ENCODE data around the gene MCRIP1.

Gene MCRIP1

DNA sequence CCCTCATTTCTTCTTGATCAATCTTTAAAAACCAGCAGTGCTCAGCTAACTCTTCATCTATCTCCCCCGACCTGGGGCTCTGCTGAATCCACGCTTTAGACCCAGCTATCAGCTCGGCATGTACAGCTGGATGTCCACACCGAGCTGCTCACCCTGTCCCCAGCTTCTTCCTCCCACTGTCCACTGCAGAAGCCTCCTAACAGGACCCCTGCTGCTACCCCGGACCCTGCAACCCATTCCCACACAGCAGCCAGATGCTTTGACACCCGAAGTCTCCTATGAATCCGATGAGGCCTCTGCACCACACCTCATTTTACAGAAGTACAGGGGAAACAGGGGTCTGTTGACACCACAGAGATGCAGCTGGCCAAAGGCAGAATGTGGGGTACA is 15.3 kb downstream of the MCRIP1 start:
- no peak for DNase-seq

DNA sequence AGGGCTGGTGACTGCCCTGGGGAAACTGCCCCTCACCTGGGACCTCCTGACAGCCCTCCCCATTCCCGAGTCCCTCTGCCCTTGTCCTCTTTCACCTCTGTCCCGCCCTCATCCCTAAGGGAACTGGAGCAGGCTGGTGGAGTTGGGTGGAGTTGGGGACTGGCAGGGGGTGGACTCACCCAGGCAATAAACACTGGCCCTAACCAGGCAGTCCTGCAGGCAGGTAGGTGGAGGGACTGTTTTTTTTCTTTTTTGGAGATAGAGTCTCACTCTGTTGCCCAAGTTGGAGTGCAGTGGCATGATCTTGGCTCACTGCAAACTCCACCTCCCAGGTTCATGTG is 17.5 kb downstream of the MCRIP1 start:
- no peak for DNase-seq

DNA sequence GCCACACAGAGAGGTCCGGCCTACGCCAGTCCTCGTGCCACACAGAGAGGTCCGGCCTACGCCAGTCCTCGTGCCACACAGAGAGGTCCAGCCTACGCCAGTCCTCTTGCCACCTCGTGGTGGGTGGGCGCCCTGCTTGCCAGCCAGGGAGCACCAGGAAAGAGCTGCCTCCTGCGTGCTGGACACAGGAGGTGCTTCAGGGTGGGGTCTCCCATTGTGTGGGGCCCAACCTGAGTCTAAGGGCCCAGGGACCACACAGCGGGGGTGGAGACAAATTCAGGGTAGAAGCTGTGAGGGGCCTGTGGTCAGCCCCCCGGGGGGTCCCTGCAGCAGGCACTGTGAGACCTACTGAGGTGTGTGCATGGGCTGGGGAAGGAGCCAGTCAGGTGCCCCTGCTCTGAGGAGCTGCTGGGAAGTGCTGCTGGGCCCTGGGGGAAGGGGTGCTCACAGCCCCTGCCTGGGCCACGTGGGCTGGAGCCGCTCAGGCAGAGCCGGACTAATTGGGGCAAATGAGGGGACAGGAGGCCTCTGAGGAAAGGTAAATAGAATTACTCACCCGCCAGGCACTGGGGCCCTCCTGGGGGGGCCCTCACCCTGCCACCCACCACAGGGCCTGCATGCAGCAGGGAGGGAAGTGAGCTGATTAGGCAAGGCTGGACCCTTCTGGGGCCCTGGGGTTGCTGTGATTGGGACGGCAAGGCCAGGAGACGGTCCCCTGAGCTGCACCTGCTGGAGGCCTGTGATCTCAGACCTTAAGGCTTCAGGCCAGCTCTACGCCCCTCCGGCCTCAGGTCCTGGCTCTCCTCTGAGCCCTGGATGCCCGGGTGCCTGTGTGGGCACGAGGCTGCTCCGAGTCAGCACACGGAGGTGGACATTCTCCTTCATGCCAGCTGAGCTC is 18.1 kb downstream of the MCRIP1 start:
- DNase-seq = no peak

DNA sequence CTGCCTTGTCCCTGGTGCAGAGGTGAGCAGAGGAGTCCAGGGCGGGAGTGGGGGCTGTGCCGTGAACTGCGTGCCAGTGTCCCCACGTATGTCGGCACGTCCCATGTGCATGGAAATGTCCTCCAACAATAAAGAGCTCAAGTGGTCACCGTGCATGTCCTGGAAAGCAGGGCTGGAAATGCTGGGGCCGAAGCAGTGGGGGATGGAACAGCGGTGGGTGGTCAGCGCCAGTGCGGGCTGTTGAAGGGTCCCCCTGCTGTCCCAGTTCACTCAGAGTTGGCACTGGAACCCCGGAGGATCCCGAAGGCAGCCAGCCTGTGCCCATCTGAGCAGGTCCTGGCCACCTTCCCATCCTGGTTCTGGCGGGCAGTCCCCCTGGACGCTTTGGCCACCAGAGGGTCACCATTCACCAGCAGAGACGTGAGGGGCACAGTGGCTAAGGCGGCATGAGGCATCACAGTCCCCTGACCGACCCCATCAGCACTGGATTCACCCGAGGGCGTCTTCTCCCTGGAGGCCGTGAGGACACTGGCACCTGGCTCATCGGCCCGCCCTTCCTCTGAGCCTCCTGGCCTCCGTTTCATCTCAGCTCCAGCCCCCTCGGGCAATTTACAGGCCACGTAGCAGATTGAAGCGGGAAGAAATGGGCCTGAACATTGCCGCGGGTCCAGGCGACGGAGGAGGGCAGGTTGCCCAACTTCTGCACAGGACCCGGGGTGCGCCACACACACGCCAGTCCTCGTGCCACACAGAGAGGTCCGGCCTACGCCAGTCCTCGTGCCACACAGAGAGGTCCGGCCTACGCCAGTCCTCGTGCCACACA is 19.0 kb downstream of the MCRIP1 start:
- no peak for DNase-seq

DNA sequence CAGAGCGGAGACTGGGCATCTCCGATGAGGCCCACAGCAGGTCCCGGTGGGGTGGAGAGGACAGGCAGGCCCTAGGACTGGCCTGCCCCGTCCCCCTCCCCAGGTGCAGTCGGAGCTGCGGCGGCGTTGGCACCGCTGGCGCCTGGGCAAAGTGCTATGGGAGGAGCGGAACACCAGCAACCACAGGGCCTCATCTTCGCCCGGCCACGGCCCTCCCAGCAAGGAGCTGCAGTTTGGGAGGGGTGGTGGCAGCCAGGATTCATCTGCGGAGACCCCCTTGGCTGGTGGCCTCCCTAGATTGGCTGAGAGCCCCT is 19.8 kb downstream of the MCRIP1 start:
- DNase-seq = no peak

DNA sequence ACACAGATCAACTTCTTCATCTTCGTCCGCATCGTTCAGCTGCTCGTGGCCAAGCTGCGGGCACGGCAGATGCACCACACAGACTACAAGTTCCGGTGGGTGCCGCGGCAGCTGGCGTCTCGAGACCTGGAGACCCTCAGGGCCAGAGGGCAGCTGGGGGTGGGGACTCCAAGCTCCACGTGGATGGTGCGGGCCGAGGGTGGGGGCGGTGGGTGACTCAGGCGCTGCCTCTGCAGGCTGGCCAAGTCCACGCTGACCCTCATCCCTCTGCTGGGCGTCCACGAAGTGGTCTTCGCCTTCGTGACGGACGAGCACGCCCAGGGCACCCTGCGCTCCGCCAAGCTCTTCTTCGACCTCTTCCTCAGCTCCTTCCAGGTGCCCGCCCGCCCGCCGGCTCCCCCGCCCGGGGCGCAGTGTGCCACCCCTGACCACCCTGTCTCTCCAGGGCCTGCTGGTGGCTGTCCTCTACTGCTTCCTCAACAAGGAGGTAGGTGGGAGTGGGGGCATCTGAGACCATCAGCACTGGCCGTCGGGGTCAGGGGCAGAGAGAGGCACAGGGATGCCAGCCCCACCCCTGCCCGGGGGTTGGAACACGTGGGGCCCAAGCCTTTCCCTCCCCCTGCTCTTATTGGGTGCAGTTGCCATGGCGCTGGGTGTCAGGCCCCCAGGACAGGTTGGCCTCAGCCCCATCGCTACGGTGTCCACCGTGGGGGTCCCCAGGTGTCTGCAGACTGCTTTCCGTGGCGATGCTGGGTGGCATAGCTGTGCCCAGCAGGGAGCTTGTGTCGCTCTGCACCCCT is 20.3 kb downstream of the MCRIP1 start:
- DNase-seq = no peak

DNA sequence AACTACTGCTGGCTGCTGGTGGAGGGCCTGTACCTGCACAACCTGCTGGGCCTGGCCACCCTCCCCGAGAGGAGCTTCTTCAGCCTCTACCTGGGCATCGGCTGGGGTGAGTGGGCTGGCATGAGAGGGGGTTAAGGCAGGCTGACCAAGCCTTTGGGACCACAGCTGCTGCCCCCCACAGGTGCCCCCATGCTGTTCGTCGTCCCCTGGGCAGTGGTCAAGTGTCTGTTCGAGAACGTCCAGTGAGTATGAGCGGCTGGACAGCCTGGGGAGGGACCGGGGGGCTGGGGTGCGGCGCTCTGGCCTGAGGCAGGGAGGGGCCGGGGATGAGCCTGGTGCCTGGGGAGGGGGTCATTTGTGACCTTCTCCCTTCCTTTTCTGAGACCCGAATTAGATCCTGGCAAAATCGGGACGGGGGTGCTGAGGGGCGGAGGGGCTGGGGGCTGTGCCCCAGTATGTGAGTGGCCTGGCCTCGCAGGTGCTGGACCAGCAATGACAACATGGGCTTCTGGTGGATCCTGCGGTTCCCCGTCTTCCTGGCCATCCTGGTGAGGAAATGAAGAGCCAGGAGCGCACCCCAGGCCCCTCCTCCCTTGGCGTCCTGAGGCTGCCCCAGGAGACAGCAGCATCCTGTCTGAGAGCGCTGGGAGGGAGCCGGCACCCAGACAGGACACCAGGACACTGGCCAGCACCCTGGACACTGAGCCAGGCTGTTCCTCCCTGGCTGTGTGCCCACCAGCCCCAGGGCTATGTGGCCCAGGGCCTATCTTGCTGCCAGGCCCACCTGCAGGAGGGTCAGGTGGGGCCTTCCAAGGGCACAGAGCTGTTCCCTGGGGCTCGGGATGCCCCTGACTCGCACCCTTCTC is 21.2 kb downstream of the MCRIP1 start:
- no peak for DNase-seq

DNA sequence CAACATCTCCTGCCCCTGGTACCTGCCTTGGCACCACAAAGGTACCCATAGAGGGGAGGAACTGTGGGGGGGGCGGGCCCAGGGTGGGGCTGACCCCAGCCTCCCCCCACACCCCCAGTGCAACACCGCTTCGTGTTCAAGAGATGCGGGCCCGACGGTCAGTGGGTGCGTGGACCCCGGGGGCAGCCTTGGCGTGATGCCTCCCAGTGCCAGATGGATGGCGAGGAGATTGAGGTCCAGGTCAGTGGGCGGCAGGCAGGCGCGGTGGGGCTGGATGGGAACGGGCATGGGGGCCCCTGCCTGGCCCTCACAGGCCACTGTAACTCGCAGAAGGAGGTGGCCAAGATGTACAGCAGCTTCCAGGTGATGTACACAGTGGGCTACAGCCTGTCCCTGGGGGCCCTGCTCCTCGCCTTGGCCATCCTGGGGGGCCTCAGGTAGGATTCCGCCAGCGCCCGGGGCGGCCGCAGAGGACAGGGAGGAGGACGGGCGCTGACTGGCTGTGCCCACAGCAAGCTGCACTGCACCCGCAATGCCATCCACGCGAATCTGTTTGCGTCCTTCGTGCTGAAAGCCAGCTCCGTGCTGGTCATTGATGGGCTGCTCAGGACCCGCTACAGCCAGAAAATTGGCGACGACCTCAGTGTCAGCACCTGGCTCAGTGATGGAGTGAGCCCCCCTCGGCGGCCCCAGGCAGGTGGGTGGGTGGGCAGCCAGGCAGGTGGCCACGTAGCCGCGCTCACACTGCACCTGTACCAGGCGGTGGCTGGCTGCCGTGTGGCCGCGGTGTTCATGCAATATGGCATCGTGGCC is 22.0 kb downstream of the MCRIP1 start:
- DNase-seq = no peak

DNA sequence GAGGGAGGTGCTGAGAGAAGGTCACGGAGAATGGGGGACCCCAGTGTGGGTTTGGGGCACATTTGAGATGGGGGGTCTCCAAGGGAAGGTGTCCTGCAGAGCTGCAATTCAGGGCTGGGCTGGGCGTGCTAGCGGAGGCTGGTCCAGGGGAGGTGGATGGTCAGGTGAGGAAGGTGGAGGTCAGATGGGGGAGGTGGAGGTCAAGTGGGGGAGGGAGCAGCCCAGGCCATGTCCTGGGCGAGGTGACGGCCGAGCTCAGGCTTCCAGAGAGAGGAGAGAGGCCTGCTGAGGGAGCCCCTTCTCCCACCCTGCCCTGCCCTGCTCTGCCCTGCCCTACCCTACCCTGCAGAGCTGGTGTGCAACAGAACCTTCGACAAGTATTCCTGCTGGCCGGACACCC is 22.6 kb downstream of the MCRIP1 start:
- no peak for DNase-seq

DNA sequence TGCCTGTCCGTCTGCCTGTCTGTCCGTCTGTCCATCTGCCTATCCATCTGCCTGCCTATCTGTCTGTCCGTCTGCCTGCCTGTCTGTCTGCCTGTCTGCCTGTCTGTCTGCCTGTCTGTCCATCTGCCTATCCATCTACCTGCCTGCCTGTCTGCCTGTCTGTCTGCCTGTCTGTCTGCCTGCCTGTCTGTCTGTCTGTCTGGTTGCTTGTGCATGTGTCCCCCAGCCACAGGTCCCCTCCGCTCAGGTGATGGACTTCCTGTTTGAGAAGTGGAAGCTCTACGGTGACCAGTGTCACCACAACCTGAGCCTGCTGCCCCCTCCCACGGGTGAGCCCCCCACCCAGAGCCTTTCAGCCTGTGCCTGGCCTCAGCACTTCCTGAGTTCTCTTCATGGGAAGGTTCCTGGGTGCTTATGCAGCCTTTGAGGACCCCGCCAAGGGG is 23.5 kb downstream of the MCRIP1 start:
- DNase-seq = no peak

DNA sequence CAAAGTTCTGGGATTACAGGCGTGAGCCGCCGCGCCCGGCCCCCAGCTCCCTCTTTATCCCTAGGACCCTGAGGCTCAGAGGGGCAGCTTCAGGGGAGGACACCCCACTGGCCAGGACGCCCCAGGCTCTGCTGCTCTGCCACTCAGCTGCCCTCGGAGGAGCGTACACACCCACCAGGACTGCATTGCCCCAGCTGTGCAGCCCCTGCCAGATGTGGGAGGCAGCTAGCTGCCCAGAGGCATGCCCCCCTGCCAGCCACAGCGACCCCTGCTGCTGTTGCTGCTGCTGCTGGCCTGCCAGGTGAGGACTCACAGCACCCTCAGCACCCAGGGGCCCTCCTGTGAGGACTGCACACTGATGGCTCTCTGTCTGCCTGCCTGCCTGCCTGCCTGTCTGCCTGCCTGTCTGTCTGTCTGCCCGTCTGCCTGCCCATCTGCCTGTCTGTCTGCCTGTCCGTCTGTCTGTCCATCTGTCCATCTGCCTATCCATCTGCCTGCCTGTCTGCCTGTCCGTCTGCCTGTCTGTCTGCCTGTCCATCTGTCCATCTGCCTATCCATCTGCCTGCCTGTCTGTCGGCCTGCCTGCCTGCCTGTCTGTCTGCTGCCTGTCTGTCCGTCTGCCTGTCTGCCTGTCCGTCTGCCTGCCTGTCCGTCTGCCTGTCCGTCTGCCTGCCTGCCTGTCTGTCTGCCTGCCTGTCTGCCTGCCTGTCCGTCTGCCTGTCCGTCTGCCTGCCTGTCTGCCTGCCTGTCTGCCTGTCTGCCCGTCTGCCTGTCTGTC is 24.1 kb downstream of the MCRIP1 start:
- DNase-seq = no peak

DNA sequence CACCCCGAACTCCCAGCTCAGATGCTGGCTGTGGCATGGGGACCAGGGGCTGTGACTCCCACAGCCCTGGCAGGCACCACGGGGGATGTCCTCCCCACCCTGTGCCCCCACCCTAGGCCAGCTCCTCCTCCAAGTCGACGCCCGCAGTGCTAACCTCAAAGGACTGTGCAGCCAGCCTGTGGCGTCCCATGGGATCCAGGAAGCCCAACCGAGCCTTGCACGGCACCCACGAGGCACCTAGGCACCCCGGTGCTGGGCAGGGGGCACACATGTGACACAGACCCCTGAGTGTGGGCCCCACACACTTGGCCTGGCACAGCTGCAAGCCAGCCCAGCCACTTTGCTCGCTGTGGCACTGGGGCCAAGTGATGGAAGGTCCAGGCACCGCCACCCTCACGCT is 25.3 kb downstream of the MCRIP1 start:
- DNase-seq = no peak

DNA sequence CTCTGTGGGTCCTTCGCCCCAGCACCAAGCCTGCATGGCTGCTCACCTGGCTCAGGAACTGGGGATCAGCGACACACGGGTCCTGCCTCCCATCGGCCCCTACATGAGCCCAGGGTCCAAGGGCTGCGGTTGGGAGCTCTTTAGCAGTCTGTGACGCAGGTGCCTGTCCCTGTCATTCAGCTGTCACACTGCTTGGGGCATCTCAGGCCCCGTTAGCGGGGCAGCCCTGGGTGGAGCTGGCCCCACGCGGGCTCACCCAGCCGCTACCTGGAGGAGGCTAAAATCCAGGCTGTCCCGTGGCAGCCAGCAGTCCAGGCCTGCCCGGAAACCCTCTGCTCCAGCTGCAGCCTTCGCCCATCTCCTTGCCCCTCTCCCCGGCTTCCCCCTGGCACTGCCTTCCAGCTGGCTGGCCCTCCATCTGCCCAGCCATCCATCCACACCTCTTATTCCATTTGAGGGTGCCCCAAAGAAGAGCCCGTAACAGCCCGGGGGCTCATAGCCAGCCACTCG is 25.8 kb downstream of the MCRIP1 start:
- DNase-seq = no peak

DNA sequence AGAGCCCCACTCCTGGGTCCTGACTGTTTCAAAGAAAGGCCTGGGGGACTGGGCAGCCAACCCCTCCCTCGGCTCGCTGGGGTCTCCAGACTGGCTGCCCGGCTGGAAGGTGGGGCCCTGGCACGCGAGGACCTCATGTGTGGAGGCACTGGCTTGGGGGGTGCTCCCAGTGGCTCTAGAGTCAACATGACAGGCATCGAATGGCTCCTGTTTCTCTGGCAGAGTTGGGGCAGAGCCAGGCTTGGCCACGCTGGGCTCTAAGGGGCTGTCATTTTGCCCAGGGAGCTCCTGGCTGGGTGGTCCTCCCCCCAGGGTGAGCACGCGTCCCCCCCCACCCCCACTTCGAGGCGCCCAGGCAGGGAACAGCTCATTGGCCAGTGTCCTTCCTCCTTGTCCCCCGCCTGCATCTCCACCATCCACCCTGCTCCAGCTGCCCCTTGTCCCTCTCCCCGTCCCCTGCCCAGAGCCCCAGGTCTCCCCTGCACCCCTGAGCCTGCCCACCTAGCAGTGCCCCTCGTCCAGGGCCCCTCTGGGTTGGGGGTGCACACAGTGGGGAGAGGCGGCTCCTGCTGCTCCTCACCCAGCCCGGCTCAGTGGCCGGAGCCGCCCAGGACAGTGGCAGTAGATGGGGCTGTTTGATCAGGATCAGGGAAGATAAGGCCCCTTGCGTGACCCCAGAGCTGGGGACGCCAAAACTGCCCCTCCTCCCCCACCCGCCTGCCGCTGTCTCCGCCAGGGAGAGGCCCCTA is 26.5 kb downstream of the MCRIP1 start:
- no peak for DNase-seq

DNA sequence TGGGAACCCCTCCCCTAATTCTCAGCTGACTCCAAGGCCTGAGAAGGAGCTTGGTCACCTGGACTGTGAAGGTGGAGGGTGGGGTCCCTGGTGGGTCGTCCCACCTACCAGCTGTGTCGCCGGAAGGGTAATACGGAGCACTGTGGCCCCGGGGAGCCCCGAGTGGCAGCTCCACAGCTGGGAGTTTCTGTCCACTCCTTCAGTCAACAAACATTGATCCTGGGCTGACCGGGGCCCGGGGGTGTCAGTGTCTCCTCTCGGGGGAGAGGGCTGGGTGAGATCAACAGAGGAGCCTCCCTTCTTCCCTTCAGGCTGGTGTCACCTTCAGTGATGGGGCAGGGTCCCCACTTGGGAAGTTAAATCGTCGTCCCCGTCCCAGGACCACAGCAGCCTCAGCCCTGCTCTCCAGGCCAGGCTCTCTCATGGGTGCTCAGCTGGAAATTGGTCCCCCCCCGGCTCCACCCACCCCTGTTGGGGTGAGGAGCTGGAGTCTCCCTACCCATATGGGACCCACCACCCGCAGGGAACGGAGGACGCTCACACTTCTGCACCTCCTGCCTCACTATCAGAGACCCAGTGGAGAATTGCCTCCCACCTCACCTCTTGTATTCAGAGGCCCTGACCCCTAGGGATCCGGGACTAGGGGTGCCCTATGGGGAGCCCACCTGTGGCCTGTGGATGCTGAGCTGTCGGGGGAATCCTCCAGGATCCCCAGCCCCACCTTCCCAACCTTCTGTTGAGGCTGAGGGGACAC is 27.2 kb downstream of the MCRIP1 start:
- DNase-seq = no peak

DNA sequence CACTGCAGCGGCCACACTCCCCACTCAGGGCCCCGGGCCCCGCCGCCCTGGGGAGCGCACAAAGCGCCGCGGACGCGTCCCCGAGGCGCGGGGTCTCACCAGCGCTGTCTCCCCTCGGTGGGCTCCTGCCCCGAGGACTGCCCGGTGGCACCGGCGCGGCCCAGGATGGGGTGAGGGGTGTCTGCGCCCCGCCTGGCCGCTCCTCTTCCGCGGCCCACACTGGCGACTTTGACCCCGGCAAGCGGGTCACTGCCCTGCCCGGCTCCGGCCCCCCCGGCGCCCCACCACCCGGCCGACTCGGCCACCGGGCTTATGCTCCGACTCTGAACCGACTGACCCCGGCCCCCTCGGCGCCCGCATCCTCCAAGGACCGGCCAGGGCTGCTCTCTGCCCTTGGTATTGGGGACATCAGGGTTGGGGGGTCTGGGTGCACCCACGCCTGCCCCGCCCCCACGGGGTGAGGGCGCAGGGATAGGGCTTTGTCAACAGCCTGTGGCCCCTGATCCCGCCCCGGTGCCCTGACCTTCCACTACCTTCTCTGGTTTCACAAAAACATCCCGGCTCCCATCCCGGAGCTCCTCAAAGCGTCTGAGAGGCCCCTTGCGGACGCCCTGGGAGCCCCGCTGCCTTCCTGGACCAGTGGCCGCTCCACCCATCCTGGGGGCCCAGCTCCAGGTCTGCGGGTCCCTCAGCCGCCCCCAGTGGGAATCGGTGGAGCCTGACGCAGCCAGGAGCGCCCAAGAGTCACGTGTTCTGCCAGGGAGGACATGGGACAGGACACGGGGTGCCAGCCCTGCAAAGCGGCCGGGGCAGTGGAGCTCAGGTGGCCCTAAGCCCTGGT is 28.3 kb downstream of the MCRIP1 start:
- DNase-seq = no peak

DNA sequence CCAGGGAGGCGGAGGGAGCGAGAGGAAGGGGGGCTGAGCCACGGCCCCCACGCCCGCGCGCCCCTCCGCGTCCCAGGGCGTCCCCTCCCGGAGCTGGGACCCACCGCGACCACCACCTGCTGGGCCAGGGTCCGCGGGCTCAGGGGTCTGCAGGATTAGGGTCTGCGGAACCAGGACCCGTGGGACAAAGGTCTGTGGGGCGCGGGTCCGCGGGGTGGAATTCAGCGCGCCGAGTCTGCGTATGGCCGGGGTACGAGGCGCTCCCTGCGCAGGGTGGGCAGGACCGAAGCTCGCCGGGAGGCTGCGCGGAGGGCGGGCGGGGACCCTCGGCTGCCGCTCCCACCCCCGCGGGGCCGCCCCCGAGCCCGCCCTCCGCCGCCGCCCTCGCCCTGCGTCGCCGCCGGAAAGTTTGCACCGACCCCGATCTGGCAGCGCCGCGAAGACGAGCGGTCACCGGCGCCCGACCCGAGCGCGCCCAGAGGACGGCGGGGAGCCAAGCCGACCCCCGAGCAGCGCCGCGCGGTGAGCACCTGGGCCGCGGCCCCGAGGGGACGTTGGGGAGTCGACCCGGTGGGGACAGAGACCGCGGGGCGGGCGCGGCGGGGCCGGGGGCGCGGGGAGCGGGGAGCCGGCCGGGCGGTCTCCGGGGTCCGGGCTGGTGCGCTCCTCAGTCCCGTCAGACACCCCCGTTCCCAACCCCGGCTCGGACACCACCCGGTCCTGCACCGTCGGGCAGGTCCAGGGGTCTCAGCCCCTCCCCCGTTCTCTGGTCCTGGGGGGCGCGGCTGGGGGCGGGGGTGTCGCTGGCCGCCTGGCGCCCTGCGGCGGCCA is 29.1 kb downstream of the MCRIP1 start, which contains the start of gene GCGR:
Gene GCGR (plus strand): TSS at position 423 of the 831 bp plus-strand sequence. CDS start 4,869 bp downstream, outside the sequence.
- DNase-seq = no peak

Data from NCI-H2029 (cell line).